ENCODE results near the gene DOK5.

Gene DOK5

GRCh38 chr20:54650052-54650719 lies 174.8 kb downstream of the DOK5 start:
- no peak for ATAC-seq

DNA sequence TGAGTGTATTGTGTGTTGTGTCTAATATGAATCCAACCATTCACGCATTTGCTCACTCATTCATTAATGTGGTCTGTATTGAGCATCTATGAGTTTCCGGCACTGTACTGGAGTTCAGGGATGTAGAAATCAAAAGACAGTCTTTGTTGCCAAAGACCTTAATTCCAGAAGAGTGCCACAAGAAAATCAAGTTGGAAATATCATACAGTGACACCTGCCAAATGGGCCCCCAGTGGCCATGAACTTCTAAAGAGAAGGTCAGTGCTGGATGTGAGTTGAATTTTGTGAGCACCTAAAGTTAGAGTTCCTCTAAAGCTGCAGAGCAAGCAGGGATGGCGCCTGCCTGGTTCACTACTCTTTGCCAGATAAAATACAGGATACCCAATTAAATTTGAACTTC lies 175.9 kb downstream of the DOK5 start:
- ATAC-seq: no peak

GRCh38 chr20:54654450-54654849 lies 179.1 kb downstream of the DOK5 start:
- no peak for ATAC-seq

- ATAC-seq: no peak
These were observed 182.0 kb downstream of the DOK5 start for GRCh38 chr20:54657268-54657826.

GRCh38 chr20:54658525-54658924 lies 183.1 kb downstream of the DOK5 start:
- no peak for ATAC-seq

DNA sequence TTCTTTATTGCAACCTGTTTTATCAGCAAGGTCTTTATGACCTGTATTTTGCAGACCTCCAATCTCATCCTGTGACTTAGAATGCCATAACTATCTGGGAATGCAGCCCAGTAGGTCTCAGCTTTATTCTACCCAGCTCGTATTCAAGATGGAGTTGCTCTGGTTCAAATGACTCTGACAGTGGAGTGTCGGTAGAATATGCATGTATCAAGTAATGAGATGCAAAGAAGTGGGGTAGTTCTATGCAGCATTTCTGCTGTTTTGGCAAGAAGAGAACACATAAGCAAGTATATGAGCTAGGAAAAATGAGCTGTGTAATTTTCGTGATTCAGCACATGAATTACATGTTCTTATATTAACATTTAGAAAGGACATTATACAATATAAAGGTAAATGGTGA lies 185.9 kb downstream of the DOK5 start:
- no peak for ATAC-seq

DNA sequence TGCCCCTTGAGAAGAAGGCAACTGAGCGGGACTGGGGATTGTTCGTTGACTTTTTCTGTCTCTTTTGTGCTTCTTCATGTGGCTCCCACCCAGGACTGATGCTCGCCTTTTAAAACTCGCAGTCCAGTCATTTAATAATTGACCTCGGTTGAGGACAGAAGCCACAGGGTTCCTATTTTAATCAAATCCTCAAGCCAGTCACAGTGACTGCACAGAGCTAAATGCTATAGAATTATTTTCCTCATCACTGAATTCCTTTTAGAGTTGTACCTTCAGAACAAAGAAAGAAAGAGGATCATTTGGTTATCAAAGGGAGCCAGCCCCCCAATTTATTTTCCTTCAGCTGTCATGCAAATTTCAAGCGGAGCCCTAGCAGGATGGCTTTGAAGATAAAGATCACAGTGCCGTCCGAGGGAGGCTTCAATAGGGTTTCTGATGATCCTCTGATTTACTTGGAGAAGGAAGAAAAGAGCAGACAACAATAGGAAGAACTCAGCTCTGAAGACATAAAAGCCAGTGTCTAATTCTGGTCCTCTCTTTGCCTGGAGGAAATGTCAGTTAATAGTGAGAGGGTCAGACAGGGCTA lies 186.6 kb downstream of the DOK5 start:
- no peak for ATAC-seq

DNA sequence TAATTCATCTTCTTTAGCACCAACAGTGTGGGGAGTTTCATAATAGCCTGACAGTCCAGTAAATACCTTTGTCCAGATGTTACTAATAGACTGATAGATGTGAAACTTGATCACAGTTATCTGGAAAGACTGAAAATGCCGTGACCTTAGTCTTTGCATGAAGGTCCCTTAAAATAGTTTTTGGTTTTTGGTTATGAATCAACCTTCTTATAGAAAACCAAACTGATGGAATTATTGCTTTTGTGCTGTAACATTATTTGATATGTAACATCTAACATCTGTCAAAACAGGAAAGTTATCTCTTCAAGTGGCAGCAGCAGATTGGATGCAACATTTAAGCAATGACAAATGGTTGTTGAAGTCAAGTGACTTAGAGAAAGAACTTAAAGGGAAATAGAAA lies 190.4 kb downstream of the DOK5 start:
- ATAC-seq: no peak

DNA sequence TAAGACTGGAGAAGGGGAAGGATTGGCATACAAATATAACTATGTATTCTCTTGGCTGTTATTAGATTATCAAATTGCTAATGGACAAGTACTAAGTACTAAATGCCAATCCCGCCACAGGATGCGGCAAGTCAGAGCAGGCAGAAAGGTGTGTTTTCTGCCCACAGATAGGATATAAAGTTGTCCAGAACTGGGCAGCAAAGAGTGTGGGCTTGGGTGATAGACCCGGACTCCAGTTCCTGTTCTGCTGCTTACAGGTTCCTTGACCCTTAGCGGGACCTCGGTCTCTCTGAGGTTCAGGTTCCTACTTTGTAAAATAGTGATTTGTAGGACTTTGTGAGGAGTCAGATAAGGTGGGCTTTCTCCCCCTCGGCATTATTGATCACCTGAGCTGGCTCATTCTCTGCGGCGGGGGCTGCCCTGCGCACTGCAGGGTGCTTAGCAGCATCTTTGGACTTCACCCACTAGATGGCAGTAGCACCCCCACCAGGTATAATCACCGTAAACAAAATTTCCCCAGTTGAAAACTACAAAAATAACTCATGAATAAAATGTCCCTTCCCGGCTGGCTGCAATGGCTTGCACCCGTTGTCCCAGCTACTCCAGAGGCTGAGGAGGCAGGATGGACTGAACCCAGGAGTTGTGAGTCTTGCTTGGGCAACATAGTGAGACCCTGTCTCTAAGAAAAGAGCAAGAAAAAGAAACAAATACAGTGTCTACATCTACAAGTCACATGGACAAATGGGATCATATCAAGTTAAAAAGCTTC lies 193.1 kb downstream of the DOK5 start:
- peak in 1 of 2 donors; percentile 28 for ATAC-seq

DNA sequence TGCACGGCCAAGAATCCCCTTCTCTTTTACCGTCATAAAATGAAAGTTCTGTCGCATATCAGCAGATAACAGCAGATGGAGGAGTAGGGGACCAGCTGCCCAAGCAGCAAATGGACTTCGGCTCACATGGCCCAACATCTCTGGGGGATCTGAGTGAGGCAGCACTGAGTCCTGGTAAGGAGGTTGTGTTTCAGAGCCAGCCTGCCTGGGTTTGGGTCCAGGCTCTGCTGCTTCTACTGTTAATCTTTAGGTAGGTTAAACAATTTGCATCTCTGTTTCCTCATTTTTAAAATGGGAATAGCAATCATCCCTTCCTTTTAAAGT lies 193.6 kb downstream of the DOK5 start:
- no peak for ATAC-seq

GRCh38 chr20:54678253-54678652 lies 202.9 kb downstream of the DOK5 start:
- ATAC-seq: no peak

DNA sequence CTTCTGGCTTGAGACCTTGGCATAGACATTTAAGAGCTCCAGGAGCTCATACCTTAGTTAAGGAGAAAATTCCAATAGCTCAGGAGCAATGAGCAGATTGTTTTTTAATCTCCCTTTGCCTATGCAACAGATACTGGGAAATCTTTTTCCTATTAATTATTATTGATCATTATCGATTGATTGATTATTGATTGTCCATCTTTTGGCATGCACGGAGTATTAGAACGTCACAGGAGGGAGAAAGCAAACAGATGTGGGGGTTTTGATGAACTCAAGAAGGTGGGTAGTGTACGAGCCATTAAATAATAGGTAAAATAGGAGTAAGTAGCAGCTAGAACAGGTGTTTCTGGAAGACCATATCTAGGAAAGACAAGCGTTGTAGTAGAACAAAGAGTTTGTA lies 205.0 kb downstream of the DOK5 start:
- ATAC-seq: no peak

DNA sequence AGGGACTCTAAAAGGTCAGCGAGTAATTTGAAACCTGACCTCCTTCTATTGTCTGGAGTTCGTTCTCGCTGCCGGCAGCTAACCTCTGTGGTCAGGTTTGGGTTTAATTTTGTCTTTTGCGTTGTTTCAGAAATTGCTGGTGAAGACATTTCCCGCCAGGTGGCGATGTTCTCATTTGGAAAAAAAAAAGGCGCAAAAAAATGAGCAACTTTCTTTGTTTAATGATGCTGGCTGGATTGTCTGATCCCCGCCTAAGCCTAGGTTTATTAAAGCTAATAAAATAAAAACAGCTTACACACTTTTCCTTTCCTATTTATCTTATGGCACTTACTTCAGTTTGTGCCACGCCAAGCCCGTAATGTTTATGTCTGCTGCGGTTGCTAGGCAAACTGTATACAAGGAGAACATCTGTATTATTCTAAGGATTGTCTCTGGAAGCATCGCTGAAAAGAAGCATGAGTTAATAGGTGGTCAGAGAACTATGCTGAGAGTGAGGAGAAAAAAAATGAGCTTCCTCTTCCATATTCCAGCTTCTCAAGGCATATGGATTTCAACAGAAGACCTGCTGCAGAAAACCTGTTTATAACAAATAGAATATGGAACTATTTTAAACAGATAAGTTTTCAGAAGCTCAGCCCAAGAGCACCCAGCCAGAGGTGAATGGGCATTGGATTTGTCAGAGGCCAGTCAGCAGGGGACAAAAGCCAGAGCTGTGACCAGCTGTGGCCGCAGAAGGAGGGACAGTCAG lies 205.7 kb downstream of the DOK5 start:
- ATAC-seq: no peak

- ATAC-seq: no peak
These were observed 206.5 kb downstream of the DOK5 start for GRCh38 chr20:54681869-54682268.

- ATAC-seq: no peak
These were observed 213.1 kb downstream of the DOK5 start for GRCh38 chr20:54688476-54688875.

- no peak for ATAC-seq
These were observed 214.9 kb downstream of the DOK5 start for GRCh38 chr20:54690323-54690722.

DNA sequence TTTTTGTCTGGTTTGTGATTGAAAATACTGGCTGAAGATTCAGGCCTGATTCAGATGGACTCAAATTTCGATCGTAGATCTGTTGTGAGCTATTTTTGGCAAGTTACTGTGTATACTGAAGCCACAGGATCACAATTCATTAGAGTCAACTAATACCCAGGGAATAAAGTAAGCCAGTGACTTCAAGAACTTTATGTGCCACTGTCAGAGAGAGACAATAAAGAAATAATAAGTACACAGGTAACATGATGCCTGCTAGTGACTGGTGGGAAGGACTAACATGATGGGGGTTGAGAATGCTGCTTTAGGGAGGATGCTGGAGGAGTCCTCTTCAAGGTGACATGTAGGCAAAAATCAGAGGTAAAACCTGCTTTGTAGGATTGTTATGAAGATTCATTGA lies 215.9 kb downstream of the DOK5 start:
- no peak for ATAC-seq

- ATAC-seq: no peak
These were observed 216.9 kb downstream of the DOK5 start for GRCh38 chr20:54692168-54692887.

DNA sequence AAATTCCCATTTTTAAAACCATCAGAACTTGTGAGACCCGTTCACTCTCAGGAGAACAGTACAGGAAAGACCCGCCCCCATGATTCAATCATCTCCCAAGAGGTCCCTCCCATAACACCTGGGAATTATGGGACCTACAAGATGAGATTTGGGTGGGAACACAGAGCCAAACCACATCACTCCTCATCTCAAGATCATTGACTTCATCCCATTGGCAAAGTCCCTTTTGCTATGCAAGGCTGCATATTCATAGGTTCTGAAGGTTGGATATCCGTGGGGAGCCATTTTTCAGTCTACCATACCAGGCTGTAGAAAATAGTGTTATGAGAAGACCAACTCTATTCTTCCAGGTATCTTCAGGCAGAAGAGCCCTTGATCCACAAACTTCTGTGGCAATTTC lies 219.1 kb downstream of the DOK5 start:
- ATAC-seq: no peak

- no peak for ATAC-seq
These were observed 223.0 kb downstream of the DOK5 start for GRCh38 chr20:54698373-54698772.
